Measurements from ENCODE around the gene MARS2. TPM values are rescaled to one million over a fixed set of nuclear protein-coding genes. Genes with fewer than 3 reads are reported as not detected.
"Not testable (repeated sequence)": the region's sequence is repeated elsewhere in the genome, so short reads cannot be mapped to it uniquely, and the experiment has no call there.

MARS2 gene
- total RNA-seq, 2 experiments from 2014 or later = 15.3 to 16.7 TPM

DNA sequence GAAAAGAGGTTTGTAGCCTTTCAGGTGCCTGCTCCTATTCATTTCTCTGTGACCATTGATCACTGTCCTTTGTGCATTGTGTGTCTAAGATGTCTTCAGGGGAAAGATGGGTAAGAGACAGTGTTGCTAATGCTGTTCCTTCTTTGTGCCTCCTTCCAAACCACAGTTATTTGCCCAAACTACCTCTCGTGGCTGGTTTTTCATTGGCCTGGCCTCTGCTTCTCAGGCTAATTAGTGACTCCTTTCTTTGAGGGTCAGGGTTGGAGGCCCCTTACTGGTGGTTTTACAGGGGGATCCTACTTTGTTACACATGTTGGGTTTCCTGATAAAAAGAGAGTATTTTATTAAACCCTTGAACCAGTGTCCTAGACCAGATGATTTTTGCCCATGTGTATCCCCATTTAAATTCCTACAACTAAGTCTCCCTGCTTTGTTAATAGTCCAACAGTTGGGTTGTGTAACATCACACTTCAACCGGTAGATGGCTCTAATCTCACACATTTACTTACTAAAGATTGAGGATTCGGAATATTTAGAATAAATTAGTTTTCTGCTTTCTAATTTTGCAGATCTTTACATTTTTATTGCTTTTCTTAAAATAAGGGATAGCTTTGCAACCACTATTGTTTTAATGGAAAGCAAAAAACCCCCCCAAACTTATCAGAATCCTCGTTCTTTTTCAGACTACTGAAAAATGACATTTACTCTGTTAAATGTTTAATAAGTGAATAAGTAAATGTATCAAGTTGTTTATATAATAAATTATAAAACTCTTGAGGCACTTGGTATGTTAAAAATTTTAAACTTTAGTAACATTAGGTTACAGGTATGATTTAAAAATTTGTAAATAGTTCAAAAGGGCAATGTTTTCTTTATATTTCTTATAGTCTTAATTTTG lies 2.4 kb downstream of the MARS2 start:
- DNase-seq (peak; percentile 10), ATAC-seq (no peak)
- intact Hi-C loops (cut with micrococcal nuclease) = loop anchor here (2.0 to 10.0 kb wide), 2 partner anchors 69 to 273 kb away; partner anchors contain the start of gene SF3B1
- ChIA-PET POLR2A (interaction anchor here (3.3 kb wide), 1 partner anchor 207 kb away, joined by 19 read pairs; the partner anchor contains the start of genes HSPD1 and HSPE1), CTCF (interaction anchor here (0.6 to 3.2 kb wide), 11 partner anchors 9 to 292 kb away, joined by 3 to 24 read pairs (median 4); no protein-coding TSS in a partner anchor)
- TF ChIP-seq, protein P1, sequence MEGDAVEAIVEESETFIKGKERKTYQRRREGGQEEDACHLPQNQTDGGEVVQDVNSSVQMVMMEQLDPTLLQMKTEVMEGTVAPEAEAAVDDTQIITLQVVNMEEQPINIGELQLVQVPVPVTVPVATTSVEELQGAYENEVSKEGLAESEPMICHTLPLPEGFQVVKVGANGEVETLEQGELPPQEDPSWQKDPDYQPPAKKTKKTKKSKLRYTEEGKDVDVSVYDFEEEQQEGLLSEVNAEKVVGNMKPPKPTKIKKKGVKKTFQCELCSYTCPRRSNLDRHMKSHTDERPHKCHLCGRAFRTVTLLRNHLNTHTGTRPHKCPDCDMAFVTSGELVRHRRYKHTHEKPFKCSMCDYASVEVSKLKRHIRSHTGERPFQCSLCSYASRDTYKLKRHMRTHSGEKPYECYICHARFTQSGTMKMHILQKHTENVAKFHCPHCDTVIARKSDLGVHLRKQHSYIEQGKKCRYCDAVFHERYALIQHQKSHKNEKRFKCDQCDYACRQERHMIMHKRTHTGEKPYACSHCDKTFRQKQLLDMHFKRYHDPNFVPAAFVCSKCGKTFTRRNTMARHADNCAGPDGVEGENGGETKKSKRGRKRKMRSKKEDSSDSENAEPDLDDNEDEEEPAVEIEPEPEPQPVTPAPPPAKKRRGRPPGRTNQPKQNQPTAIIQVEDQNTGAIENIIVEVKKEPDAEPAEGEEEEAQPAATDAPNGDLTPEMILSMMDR (IDR thresholded peaks at IDR 0.05) = peak; percentile 84
- H3K4me1 Mint-ChIP-seq (ENCODE audit: low read depth) = peaks cover 45% of the 10 kb centered on the region
- peak overlapping the region; percentile 78 for H3K4me3 Mint-ChIP-seq
- no peaks in the 10 kb centered on the region for H3K9me3 Mint-ChIP-seq
- peaks cover 50% of the 10 kb centered on the region for H3K36me3 Mint-ChIP-seq (ENCODE audit: low read depth)
- H3K27me3 Mint-ChIP-seq = no peaks in the 10 kb centered on the region
- no peak overlapping the region for H3K27ac Mint-ChIP-seq

DNA sequence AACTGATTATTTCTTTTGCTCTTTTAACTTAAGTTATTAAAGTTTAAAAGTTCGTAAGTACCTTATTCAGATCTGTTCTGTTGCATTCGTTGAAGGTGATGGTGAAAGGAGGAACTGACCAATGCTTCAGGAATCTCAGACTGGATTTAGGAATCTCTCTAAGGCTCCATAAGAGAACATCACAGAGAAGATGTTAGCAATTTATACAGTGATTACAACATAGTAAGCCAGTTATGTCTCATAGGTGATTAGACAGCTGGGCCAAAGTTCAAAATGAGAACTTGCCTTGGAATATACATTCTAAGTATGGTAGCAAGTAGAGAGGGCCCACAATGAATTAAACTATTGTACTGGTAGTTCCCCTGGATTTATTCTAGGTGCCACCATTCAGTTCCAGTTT lies 3.2 kb downstream of the MARS2 start:
- no peak for ATAC-seq
- CTCF ChIA-PET = interaction anchor here (0.7 to 3.2 kb wide), 3 partner anchors 14 to 211 kb away, joined by 3 to 24 read pairs (median 3); no protein-coding TSS in a partner anchor
- Mint-ChIP-seq H3K4me3 (peak overlapping the region; percentile 63), H3K4me1 (ENCODE audit: low read depth) (peaks cover 53% of the 10 kb centered on the region), H3K36me3 (ENCODE audit: low read depth) (peaks cover 57% of the 10 kb centered on the region), H3K27me3 (no peaks in the 10 kb centered on the region), H3K9me3 (no peaks in the 10 kb centered on the region), H3K27ac (no peak overlapping the region)
- TF ChIP-seq, protein P1 (IDR thresholded peaks at IDR 0.05) = no peak
- intact Hi-C loops (cut with micrococcal nuclease) = loop anchor here (10.0 kb wide), 1 partner anchor 274 kb away; the partner anchor contains the start of gene SF3B1
- POLR2A ChIA-PET = no interaction called here
- DNase-seq = no peak

DNA sequence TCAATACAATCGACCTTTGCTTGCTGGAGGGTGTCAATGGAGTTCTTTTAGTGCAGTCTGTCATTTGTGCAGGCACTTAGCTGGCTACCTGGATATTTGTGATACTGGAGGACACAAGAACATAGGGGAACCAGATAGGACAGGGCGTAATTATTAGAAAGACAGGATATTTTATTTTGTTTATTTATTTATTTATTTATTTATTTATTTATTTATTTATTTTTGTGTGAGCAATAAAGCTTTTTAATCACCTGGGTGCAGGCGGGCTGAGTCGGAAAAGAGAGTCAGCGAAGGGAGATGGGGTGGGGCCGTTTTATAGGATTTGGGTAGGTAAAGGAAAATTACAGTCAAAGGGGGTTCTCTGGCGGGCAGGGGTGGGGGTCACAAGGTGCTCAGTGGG lies 4.0 kb downstream of the MARS2 start:
- Mint-ChIP-seq H3K4me3 (peak overlapping the region; percentile 63), H3K4me1 (ENCODE audit: low read depth) (peaks cover 56% of the 10 kb centered on the region), H3K36me3 (ENCODE audit: low read depth) (peaks cover 59% of the 10 kb centered on the region)
- H3K27me3 Mint-ChIP-seq, POLR2A ChIA-PET, DNase-seq, H3K9me3 Mint-ChIP-seq, ATAC-seq, H3K27ac Mint-ChIP-seq: not testable (repeated sequence)
- intact Hi-C loops (cut with micrococcal nuclease) = loop anchor here (10.0 kb wide), 1 partner anchor 274 kb away; the partner anchor contains the start of gene SF3B1
- CTCF ChIA-PET = interaction anchor here (0.6 kb wide), 1 partner anchor 275 kb away, joined by 3 read pairs; no protein-coding TSS in a partner anchor

DNA sequence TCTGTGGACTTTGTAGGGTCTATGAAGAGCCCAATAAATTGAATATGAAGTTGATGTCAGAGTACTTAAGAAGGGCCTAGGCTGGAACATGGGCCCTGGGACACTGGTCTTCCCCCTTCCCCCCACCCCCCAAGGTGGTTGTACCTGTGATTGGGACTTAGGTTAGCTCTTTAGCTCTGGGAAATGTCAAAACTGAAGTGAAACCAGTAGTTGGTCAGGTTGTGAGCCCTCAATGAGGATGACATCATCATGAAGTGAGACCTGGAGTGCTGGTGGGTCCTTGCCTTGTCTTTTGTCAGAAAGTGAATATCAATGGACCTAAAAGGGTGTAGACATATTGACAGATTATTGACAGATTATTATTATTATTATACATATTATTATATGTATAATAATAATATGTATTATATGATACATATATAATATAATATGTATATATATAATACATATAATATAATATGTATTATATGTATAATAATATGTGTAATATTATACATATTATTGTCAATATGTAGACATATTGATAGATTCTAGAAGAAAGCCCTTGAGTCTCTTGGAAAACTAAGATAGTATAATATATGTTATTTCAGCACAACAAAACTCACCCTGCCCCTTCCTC lies 5.4 kb downstream of the MARS2 start:
- Mint-ChIP-seq H3K4me3 (no peak overlapping the region), H3K27ac (no peak overlapping the region), H3K4me1 (ENCODE audit: low read depth) (peaks cover 55% of the 10 kb centered on the region), H3K27me3 (no peaks in the 10 kb centered on the region), H3K36me3 (ENCODE audit: low read depth) (peaks cover 64% of the 10 kb centered on the region), H3K9me3 (no peaks in the 10 kb centered on the region)
- TF ChIP-seq, protein P1 (IDR thresholded peaks at IDR 0.05) = no peak
- ATAC-seq = peak; percentile 64
- intact Hi-C loops (cut with micrococcal nuclease) = no loop called here
- CTCF ChIA-PET = interaction anchor here (1.0 kb wide), 1 partner anchor 12 kb away, joined by 3 read pairs; no protein-coding TSS in a partner anchor
- POLR2A ChIA-PET = no interaction called here
- DNase-seq = peak; percentile 45

DNA sequence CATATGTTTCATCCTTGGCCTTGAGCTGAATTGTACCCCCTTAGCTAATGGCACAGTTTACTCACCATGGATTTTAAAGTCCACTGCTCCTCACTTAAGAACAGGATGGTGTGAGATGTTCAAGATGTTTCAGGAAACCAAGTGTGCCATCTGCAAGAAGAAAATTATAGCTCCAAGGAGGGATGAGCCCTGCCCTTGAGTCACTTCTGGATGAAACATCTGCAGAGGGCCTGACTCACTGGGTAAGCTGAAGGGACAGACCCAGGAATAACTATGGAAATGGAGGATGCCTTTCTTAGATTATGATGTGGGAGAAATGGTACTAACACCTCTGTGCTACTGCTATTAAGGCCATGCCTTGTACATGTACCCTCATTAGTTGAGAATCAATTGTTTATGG lies 6.4 kb downstream of the MARS2 start:
- POLR2A ChIA-PET = interaction anchor here (0.7 kb wide), 1 partner anchor 791 kb away, joined by 3 read pairs; no protein-coding TSS in a partner anchor
- intact Hi-C loops (cut with micrococcal nuclease) = no loop called here
- no peak for DNase-seq
- peaks cover 60% of the 10 kb centered on the region for H3K36me3 Mint-ChIP-seq (ENCODE audit: low read depth)
- no peaks in the 10 kb centered on the region for H3K27me3 Mint-ChIP-seq
- H3K9me3 Mint-ChIP-seq = no peaks in the 10 kb centered on the region
- H3K4me3 Mint-ChIP-seq = no peak overlapping the region
- CTCF ChIA-PET = no interaction called here
- peaks cover 55% of the 10 kb centered on the region for H3K4me1 Mint-ChIP-seq (ENCODE audit: low read depth)
- no peak for ATAC-seq
- H3K27ac Mint-ChIP-seq = no peak overlapping the region
- TF ChIP-seq, protein P1 (IDR thresholded peaks at IDR 0.05) = no peak
